Panc1 (cell line): Measurements from ENCODE around the gene PTPRE. TPM values are rescaled to one million over a fixed set of nuclear protein-coding genes. Genes with fewer than 3 reads are reported as not detected.
"Not testable (repeated sequence)": the region's sequence is repeated elsewhere in the genome, so short reads cannot be mapped to it uniquely, and the experiment has no call there.

ENCODE experiments used
- ATAC-seq: fragments of 200-7000 bp; cut with Tn5 transposase; 2 replicates; pipeline ENCODE4 v1.9.1; 2020; ENCODE audit warnings: mild to moderate bottlenecking, moderate library complexity
- BruUV-seq: library from RNA; stranded (reverse); fragments of 400-500 nt; replicated peaks from 2 replicates; lab custom pipeline; 2021; lab: Mats Ljungman, UMichigan
- CTCF ChIA-PET: fragments of 300-600 bp; sonication (Branson Sonifier 250); formaldehyde crosslinking; loops from one replicate; lab custom pipeline; 2022; ENCODE audit warnings: antibody characterized with exemption; lab: Charles Lee
- POLR2A ChIA-PET: fragments of 300-600 bp; sonication (Branson Sonifier 250); formaldehyde crosslinking; loops from one replicate; lab custom pipeline; 2022; ENCODE audit warnings: antibody characterized with exemption; lab: Charles Lee
- DNase-seq: peaks from one replicate; pipeline ENCODE4 v3.0.0-alpha.2; 2010; ENCODE audit warnings: low read depth, low spot score
- H3K27ac ChIP-seq: 2 replicates; pipeline ENCODE4 v1.5.1; 2011; ENCODE audit warnings: mild to moderate bottlenecking, low read length, inconsistent platforms
- H3K27me3 ChIP-seq: fragments of 200-500 bp; sonication (Bioruptor generic); 2 replicates; pipeline ENCODE4 v1.6.0; 2014; ENCODE audit warnings: low read length, inconsistent platforms; ENCODE audit not compliant: control insufficient read depth, insufficient read depth
- H3K36me3 ChIP-seq: fragments of 200-500 bp; sonication (Bioruptor generic); 2 replicates; pipeline ENCODE4 v1.5.1; 2014; ENCODE audit warnings: inconsistent platforms, mild to moderate bottlenecking, low read length, moderate library complexity; ENCODE audit not compliant: control insufficient read depth, insufficient read depth
- H3K4me1 ChIP-seq: 2 replicates; pipeline ENCODE4 v1.5.1; 2011; ENCODE audit warnings: inconsistent platforms, mild to moderate bottlenecking, low read length, moderate library complexity; ENCODE audit not compliant: control insufficient read depth, insufficient read depth
- H3K4me3 ChIP-seq, 2 experiments: 2 replicates each; pipeline ENCODE4 v1.5.1; 2011 to 2012; ENCODE audit warnings: low read depth in 2 of 2, low read length in 2 of 2, mild to moderate bottlenecking in 2 of 2, inconsistent platforms in 1 of 2, moderate library complexity in 1 of 2
- H3K9me3 ChIP-seq: fragments of 200-500 bp; sonication (Bioruptor generic); 2 replicates; pipeline ENCODE4 v1.5.1; 2014; ENCODE audit warnings: low read depth, mild to moderate bottlenecking, inconsistent platforms, low read length, moderate library complexity; ENCODE audit not compliant: control insufficient read depth, insufficient read depth
- POLR2AphosphoS5 ChIP-seq: IDR thresholded peaks from 2 replicates; pipeline ENCODE4 v1.6.1; 2012; ENCODE audit warnings: mild to moderate bottlenecking, low read depth, low read length, moderate library complexity
- SIN3A ChIP-seq: IDR thresholded peaks from 2 replicates; pipeline ENCODE4 v1.6.1; 2012; ENCODE audit warnings: low read depth, mild to moderate bottlenecking, low read length, moderate library complexity, borderline replicate concordance; ENCODE audit not compliant: insufficient read depth
- TCF7L2 ChIP-seq: IDR thresholded peaks from 2 replicates; pipeline ENCODE4 v1.6.1; 2011; ENCODE audit warnings: mild to moderate bottlenecking, low read depth, low read length, inconsistent platforms
- in situ Hi-C: cut with HindIII; loops from 2 replicates; pipeline ENCODE4 v1.10.0; 2016; ENCODE audit warnings: low sequenced_read_pairs, low pct_unique_long_range_greater_than_20kb
- intact Hi-C: fragments of 100-400 bp; cut with micrococcal nuclease; formaldehyde crosslinking; loops from one replicate; pipeline ENCODE4 v1.10.0; 2022; ENCODE audit not compliant: unreplicated experiment
- total RNA-seq: library from RNA; stranded (reverse); gene quantifications from one replicate; pipeline ENCODE4 v1.2.1, GENCODE V29; 2021; ENCODE audit not compliant: unreplicated experiment
- TF ChIP-seq, protein P1 (sequence below), 2 experiments: IDR thresholded peaks; 2 replicates each; pipeline ENCODE4 v1.6.1; 2011 to 2012; ENCODE audit warnings: low read depth in 2 of 2, control low read depth in 1 of 2, low read length in 1 of 2, mild to moderate bottlenecking in 1 of 2, moderate library complexity in 1 of 2; ENCODE audit not compliant: insufficient read depth in 1 of 2
- TF ChIP-seq, protein P2 (sequence below): fragments of 450-650 bp; IDR thresholded peaks from 2 replicates; pipeline ENCODE4 v1.5.1; 2017; ENCODE audit warnings: mild to moderate bottlenecking

The PTPRE gene
- total RNA-seq, 1 experiment from 2014 or later: 0.44 TPM

DNA sequence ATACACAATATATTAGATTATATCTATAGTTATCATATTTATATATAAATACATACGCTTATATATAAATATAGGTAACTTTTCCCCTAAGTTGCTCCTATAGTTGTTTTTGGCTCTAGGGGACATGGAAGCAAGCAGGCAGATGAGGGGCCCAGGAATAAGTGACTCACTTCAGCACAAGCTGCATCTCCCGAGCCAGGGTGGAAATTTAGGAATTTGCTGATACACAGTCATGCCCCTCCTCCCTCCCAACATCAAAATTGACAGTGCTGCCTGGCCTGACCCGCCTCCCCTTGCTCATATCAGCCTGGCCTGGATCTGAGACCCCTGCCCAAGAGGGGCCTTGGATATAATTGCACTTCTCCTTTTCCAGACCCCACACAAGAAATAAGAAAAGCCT is 185.6 kb downstream of the PTPRE start:
- no peaks in the 10 kb centered on the region for H3K9me3 ChIP-seq
- in situ Hi-C loops (no loop called here), intact Hi-C loops (no loop called here)
- ATAC-seq (no peak), DNase-seq (no peak)
- POLR2A ChIA-PET: no interaction called here
- no TSS peak for BruUV-seq
- CTCF ChIA-PET: no interaction called here
- H3K27ac ChIP-seq: no peak overlapping the region
- no peak overlapping the region for H3K4me3 ChIP-seq
- no peaks in the 10 kb centered on the region for H3K27me3 ChIP-seq
- no peaks in the 10 kb centered on the region for H3K36me3 ChIP-seq
- TF ChIP-seq SIN3A (no peak), POLR2AphosphoS5 (no peak), TCF7L2 (no peak)
- TF ChIP-seq, protein P1, sequence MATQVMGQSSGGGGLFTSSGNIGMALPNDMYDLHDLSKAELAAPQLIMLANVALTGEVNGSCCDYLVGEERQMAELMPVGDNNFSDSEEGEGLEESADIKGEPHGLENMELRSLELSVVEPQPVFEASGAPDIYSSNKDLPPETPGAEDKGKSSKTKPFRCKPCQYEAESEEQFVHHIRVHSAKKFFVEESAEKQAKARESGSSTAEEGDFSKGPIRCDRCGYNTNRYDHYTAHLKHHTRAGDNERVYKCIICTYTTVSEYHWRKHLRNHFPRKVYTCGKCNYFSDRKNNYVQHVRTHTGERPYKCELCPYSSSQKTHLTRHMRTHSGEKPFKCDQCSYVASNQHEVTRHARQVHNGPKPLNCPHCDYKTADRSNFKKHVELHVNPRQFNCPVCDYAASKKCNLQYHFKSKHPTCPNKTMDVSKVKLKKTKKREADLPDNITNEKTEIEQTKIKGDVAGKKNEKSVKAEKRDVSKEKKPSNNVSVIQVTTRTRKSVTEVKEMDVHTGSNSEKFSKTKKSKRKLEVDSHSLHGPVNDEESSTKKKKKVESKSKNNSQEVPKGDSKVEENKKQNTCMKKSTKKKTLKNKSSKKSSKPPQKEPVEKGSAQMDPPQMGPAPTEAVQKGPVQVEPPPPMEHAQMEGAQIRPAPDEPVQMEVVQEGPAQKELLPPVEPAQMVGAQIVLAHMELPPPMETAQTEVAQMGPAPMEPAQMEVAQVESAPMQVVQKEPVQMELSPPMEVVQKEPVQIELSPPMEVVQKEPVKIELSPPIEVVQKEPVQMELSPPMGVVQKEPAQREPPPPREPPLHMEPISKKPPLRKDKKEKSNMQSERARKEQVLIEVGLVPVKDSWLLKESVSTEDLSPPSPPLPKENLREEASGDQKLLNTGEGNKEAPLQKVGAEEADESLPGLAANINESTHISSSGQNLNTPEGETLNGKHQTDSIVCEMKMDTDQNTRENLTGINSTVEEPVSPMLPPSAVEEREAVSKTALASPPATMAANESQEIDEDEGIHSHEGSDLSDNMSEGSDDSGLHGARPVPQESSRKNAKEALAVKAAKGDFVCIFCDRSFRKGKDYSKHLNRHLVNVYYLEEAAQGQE (IDR thresholded peaks at IDR 0.05; ENCODE audit: insufficient read depth in 1 of 2, low read depth in 2 of 2, low read length in 1 of 2): no peak
- TF ChIP-seq, protein P2, sequence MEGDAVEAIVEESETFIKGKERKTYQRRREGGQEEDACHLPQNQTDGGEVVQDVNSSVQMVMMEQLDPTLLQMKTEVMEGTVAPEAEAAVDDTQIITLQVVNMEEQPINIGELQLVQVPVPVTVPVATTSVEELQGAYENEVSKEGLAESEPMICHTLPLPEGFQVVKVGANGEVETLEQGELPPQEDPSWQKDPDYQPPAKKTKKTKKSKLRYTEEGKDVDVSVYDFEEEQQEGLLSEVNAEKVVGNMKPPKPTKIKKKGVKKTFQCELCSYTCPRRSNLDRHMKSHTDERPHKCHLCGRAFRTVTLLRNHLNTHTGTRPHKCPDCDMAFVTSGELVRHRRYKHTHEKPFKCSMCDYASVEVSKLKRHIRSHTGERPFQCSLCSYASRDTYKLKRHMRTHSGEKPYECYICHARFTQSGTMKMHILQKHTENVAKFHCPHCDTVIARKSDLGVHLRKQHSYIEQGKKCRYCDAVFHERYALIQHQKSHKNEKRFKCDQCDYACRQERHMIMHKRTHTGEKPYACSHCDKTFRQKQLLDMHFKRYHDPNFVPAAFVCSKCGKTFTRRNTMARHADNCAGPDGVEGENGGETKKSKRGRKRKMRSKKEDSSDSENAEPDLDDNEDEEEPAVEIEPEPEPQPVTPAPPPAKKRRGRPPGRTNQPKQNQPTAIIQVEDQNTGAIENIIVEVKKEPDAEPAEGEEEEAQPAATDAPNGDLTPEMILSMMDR: no peak
- H3K4me1 ChIP-seq: peaks cover 4% of the 10 kb centered on the region; the same call in 1 of the 2 replicates

DNA sequence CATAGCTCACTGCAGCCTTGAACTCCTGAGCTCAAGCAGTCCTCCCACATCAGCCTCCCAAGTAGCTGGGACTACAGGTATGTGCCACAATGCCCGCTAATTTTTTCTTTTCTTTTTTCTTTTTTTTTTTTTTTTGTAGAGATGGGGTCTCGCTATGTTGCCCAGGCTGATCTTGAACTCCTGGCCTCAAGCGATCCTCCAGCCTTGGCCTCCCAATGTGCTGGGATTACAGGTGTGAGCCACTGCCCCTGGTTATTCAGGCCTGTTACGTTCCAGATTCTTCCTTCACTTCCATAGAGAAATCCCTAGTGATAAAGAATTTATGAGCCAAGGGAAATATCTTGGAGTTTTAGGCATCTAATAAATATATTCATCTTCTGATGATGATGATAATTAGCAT is 187.7 kb downstream of the PTPRE start:
- H3K27me3 ChIP-seq, H3K4me3 ChIP-seq, in situ Hi-C loops, POLR2A ChIA-PET, H3K9me3 ChIP-seq, BruUV-seq, H3K4me1 ChIP-seq, ATAC-seq, H3K27ac ChIP-seq, intact Hi-C loops, DNase-seq, CTCF ChIA-PET: not testable (repeated sequence)
- peaks cover 12% of the 10 kb centered on the region for H3K36me3 ChIP-seq

DNA sequence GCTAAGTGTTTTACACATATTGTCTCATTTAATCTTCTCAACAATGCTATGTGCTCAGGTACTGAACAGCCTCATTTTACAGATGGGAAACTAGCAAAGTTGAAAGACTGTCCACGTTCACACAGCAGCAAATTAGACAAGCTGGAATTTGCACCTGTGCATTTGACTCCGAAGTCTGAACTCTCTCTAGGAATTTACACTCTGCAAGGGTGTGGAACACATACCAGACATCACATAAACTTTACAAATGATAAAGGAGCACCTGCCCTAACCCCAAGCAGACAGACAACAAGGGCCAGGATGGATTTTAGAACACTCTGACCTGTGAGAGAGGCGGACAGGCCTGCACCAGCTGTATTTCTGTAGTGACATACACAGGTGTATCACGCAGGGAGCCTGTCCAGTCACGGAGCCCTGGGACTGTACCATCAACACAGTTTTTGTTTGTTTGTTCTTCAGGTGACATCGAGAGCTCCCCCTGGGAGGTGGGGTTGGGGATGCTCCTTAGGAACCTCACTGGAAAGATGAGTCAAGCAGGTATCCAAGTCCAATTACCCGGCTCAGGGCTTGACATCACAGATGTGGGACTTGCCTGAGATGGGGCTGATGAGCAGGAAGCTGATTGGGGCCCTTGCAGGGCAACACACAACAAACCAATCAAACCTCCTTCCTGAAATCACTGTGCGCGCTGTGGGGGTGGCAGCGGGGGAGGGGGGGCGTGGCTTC is 188.3 kb downstream of the PTPRE start:
- Histone ChIP-seq H3K4me1 (peaks cover 4% of the 10 kb centered on the region; the same call in 1 of the 2 replicates), H3K36me3 (peaks cover 15% of the 10 kb centered on the region), H3K27me3 (no peaks in the 10 kb centered on the region), H3K27ac (no peak overlapping the region), H3K4me3 (no peak overlapping the region), H3K9me3 (no peaks in the 10 kb centered on the region)
- no TSS peak for BruUV-seq
- in situ Hi-C loops: no loop called here
- POLR2A ChIA-PET: no interaction called here
- TF ChIP-seq POLR2AphosphoS5: no peak; the same call in 1 of the 2 replicates
- no peak for TF ChIP-seq TCF7L2
- TF ChIP-seq, protein P1 (IDR thresholded peaks at IDR 0.05; ENCODE audit: insufficient read depth in 1 of 2, low read depth in 2 of 2, low read length in 1 of 2): no peak
- TF ChIP-seq SIN3A: no peak
- TF ChIP-seq, protein P2: no peak
- ATAC-seq (peak; percentile 62), DNase-seq (no peak)
- CTCF ChIA-PET: no interaction called here
- intact Hi-C loops: no loop called here
